ENCODE measurements around the gene SNRPD2. TPM values are rescaled to one million over a fixed set of nuclear protein-coding genes. Genes with fewer than 3 reads are reported as not detected.
"Not testable (repeated sequence)": the region's sequence is repeated elsewhere in the genome, so short reads cannot be mapped to it uniquely, and the experiment has no call there.

Gene SNRPD2
- 331 and 391 TPM in 2 replicates for total RNA-seq

DNA sequence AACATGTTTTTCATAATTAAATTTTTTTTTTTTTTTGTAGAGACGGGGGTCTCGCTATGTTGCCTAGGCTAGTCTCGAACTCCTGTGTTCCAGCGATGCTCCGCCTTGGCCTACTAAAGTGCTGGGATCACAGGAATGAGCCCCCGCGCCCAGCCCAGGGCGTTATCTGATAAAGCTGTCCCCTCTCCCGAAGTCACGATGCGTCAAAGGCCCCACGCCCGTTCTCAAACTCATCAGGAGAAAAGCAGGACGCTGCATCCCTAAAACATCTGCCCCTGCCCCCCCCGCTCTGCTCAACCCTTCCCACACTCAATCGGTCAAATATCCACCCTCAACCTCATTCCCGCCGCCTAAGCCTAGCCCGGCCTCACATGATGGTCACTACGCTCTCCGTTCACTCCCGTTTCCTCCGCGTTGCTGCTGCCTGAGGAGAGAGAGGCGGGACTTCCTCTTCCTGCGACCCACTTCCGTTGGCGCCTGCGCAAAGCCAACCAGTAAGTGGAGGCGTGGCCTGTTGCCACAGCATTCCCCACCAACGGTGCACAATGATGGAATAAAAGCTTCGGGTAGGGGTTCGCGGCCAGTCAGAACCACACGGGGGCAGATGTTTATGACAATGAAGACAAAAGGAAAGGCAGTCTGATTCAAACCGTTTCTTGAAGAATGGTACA lies at the start of gene SNRPD2:
Gene SNRPD2 (minus strand): TSS at position 438 of the 671 bp plus-strand sequence. CDS start 65 bp downstream, at position 373.
- peak; percentile 97 for DNase-seq (ENCODE audit: low read depth in 2 of 2)

- DNase-seq (ENCODE audit: low read depth in 2 of 2): no peak
These were observed 48.0 kb upstream of the SNRPD2 start for GRCh38 chr19:45739498-45740439.

GRCh38 chr19:45733160-45733810 lies 41.5 kb upstream of the SNRPD2 start, which contains the start of gene MEIOSIN:
Gene MEIOSIN, plus strand, starts transcription at chr19:45733439. Its CDS starts 1,938 bp downstream, at chr19:45735377.
- DNase-seq (ENCODE audit: low read depth in 2 of 2): no peak

GRCh38 chr19:45730368-45731288 lies 38.9 kb upstream of the SNRPD2 start, which contains the start of gene FBXO46:
Gene FBXO46, minus strand, starts transcription at chr19:45730896. Its CDS starts 17,401 bp downstream, at chr19:45713495.
- DNase-seq (ENCODE audit: low read depth in 2 of 2): peak; percentile 97 to 98

GRCh38 chr19:45729800-45730290 lies 38.1 kb upstream of the SNRPD2 start:
- peak; percentile 28 to 52 for DNase-seq (ENCODE audit: low read depth in 2 of 2)

DNA sequence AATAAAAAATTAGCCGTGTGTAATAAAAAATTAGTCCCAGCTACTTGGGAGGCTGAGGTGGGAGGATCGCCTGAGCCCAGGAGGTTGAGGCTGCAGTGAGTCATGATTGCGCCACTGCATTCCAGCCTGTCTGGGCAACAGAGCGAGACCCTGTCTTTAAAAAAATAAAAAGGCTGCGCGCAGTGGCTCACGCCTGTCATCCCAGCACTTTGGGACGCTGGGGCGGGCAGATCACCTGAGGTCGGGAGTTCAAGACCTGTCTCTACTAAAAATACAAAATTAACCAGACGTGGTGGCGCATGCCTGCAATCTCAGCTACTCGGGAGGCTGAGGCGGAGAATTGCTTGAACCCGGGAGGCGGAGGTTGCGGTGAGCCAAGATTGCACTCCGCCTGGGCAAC lies 36.9 kb upstream of the SNRPD2 start:
- DNase-seq (ENCODE audit: low read depth in 2 of 2): not testable (repeated sequence)

- not testable (repeated sequence) for DNase-seq (ENCODE audit: low read depth in 2 of 2)
These were observed 28.3 kb upstream of the SNRPD2 start for GRCh38 chr19:45720065-45720464.

DNA sequence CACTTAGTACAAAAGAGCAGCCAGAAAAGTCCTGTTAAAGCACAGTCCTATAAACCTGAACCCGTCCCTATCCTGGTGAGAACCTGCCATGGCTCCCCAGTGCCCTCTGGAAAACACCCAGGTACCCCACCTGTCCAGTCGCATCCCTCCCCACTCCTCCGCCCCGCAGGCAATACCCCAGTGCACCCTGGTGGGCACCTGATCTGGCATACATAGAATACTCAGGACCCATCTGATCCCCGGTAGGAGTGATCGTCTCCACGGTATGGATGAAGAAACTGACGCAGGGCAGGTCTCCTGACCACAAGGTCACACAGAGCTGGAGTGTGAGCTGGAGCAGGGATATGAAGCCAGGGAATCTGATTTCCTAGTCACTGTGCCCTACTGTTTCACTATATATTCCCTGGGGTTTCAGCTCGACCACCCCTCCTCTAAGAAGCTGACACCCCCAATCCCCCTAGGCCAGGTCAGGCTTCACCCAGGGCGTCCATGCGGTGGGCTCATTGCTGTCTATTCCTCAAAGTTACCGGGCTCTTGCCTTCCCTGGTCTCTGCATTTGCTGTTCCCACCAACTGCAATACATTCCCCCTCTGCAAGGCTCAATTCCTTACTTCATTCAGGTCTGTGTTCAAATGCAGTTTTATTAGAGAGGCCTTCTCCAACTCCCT lies 26.4 kb upstream of the SNRPD2 start:
- DNase-seq (ENCODE audit: low read depth in 2 of 2): peak; percentile 11 to 18

GRCh38 chr19:45717131-45717982 lies 25.6 kb upstream of the SNRPD2 start:
- DNase-seq (ENCODE audit: low read depth in 2 of 2): peak; percentile 99 to 100

DNA sequence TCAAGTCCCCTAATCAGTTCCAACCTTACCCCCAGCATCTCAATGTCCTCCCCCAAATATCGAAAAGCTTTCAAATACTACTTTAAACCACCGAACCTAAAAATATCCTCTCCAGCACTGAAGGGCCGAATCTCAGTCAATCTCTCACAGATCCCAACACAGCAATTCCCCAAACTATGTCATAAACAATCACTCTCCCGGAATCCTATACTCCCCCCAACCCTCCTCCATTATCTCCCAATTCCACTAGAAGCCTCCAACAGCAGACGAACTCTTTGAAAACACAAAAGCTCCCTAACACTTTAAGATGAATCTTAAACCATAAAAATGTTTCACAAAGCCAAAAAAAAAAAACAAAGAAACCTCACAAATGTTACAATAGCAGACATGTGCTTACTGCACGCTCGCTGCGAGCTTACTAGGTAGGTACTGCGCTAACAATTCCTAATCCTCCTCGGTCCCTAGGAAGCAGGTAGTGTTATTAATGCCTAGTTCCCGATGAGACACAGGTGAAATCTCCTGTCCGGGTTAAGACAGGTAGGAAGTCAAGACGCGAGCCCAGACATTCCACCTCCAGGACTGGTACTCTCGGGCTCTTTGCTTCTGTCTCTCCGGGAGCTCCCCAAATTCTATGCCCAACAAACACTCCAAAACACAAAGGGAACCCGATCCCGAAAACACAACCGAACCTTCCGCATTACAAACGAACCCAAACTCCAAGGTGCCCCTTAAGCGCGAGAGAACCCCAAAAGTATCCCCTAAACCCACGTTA lies 24.8 kb upstream of the SNRPD2 start:
- peak; percentile 27 to 54 for DNase-seq (ENCODE audit: low read depth in 2 of 2)

DNA sequence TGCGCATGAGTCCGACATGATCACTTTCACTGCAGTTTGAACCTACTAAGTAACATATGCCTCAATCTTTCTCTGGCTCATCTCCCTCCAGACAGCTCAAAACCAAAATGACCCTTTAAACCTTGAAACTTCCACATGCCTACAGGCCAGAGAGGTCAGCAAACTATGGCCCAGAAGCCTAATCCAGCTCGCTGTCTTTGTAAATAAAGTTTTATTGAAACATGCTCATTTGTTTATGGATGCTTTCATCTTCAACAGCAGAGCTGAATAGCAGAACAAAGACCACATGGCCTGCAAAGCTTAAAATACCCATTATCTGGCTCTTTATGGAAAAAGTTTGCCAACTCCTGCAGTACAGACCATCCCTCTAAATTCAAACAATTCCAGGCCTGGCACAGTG lies 23.4 kb upstream of the SNRPD2 start:
- no peak for DNase-seq (ENCODE audit: low read depth in 2 of 2)

GRCh38 chr19:45713141-45713540 lies 21.4 kb upstream of the SNRPD2 start:
- DNase-seq (ENCODE audit: low read depth in 2 of 2): no peak

DNA sequence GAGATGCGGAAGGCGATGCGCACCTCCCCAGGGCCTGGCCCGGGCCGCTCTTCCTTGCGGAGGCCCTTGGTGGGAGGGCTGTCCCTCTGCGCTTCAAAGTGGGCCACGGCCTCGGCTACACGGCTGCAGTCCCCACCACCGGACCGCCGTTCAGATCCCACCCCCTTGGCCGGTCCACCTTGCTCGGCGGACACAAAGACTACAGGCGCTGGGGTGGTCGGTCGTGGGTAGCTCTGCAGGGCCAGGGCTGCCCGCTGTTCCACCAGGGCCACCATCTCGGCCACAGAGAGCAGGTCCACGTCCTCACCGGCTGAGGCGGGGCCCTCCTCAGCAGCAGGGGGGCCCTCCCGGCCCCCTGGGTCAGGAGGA lies 20.9 kb upstream of the SNRPD2 start:
- no peak for DNase-seq (ENCODE audit: low read depth in 2 of 2)

GRCh38 chr19:45711851-45712698 lies 20.3 kb upstream of the SNRPD2 start:
- no peak for DNase-seq (ENCODE audit: low read depth in 2 of 2)

DNA sequence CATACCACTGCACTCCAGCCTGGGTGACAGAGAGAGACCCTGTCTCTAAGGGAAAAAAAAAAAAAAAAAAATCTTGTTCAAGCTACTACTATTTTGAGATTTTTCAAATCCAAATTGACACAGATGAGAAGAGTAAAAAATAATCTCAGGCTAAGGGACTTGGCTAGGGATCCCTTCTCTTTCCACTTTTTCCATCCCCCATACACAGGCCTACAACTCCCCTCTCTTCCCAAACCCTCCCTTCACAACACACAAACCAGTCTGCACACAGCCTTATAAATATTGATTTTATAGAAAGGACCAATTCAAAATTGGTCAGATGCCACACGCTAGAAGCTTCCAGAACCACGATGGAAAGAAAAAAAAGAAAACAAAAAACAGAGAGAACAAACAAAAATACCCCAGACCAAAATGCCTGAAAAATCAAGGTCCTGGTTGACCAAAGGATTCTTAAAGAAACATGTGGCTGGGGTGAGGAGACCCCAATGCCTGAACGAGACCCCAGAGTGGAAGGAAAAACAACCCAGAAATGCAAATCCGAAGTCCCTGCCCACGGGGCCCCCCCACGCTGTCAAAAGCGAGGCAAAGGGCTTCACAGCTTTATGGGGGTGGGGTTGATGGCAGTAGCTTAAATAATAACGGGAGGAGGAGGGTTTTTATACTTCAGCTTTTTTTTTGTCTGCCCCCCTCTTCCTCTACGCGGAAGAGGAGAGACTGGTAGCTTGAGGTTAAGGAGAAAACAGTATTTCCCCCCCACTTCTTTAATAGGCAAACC lies 18.8 kb upstream of the SNRPD2 start:
- DNase-seq (ENCODE audit: low read depth in 2 of 2): no peak

DNA sequence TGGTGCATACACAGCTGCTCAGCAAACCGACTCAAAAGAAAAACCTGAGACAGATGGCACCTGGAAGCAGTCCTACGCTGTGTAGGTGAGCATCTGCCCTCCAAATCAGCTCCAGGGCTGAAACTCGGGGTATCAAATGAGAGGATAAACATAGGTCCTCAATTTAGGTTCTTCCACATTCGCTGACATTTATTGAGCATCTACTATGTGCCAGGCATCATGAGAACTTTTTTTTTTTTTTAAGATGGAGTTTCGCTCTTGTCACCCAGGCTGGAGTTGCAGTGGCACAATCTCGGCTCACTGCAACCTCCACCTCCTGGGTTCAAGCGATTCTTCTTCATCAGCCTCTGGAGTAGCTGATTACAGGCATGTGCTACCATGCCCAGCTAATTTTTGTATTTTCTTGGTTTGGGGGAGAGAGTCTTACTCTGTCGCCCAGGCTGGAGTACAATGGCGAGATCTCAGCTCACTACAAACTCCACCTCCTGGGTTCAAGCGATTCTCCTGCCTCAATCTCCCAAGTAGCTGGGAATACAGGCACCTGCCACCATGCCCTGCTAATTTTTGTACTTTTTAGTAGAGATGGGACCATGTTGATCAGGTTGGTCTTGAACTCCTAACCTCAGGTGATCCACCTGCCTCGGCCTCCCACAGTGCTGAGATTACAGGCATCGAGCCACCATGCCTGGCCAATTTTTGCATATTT lies 14.1 kb upstream of the SNRPD2 start:
- no peak for DNase-seq (ENCODE audit: low read depth in 2 of 2)

Measured in lung microvascular endothelial cell (primary cell).